Heart left ventricle (tissue), 16 donors: Measurements from ENCODE around the gene CHAT. TPM values are rescaled to one million over a fixed set of nuclear protein-coding genes. Genes with fewer than 3 reads are reported as not detected.

Experiments
- ATAC-seq, 4 donors: fragments of 200-7000 bp; cut with Tn5 transposase; one replicate each; pipeline ENCODE4 v1.9.1; 2020 to 2022; ENCODE audit warnings: moderate library complexity in 4 of 4, mild to moderate bottlenecking in 3 of 4, moderate number of reproducible peaks in 1 of 4
- DNase-seq, 5 donors: peaks; one replicate each; pipeline ENCODE4 v3.0.0-alpha.2; 2020
- H3K27ac ChIP-seq, 12 donors: fragments of 200-600 bp; sonication (generic) in 4 of 12; one replicate each; pipeline versions ENCODE4 v1.5.0 to v1.8.0; 2016 to 2022; ENCODE audit warnings: mild to moderate bottlenecking in 2 of 12
- H3K27me3 ChIP-seq, 9 donors: fragments of 200-600 bp; sonication (generic) in 2 of 9; one replicate each; pipeline versions ENCODE4 v1.5.1 to v1.8.0; 2016 to 2022; ENCODE audit warnings: mild to moderate bottlenecking in 3 of 9
- H3K36me3 ChIP-seq, 9 donors: fragments of 200-600 bp; sonication (generic) in 2 of 9; one replicate each; pipeline versions ENCODE4 v1.5.0 to v1.8.0; 2018 to 2022; ENCODE audit warnings: mild to moderate bottlenecking in 2 of 9
- H3K4me1 ChIP-seq, 12 donors: fragments of 200-600 bp; sonication (generic) in 4 of 12; one replicate each; pipeline versions ENCODE4 v1.5.0 to v1.8.0; 2016 to 2022; ENCODE audit warnings: mild to moderate bottlenecking in 3 of 12
- H3K4me3 ChIP-seq, 12 donors: fragments of 200-600 bp; sonication (generic) in 4 of 12; one replicate each; pipeline versions ENCODE4 v1.5.0 to v1.8.0; 2017 to 2022; ENCODE audit warnings: mild to moderate bottlenecking in 9 of 12, moderate library complexity in 4 of 12
- H3K9me3 ChIP-seq, 12 donors: fragments of 200-600 bp; sonication (generic) in 4 of 12; one replicate each; pipeline versions ENCODE4 v1.5.0 to v1.8.0; 2016 to 2022; ENCODE audit warnings: mild to moderate bottlenecking in 1 of 12
- POLR2A ChIP-seq, 2 donors: fragments of 450-650 bp; IDR thresholded peaks; one replicate each; pipeline ENCODE4 v1.6.1; 2017; ENCODE audit warnings: antibody characterized with exemption in 2 of 2, mild to moderate bottlenecking in 2 of 2, moderate library complexity in 2 of 2
- WGBS, 4 donors: extraction: QIAGEN DNeasy Blood & Tissue Kit in 2 of 4; methylation state at CpG; one replicate each; pipeline versions ENCODE4 v1.1.5 to v1.1.7; 2013 to 2018; 5-methylcytosine and 5-hydroxymethylcytosine counted together
- intact Hi-C, 10 donors: fragments of 100-400 bp; cut with DNase I; formaldehyde crosslinking; loops; one replicate each; pipeline versions ENCODE4 v1.11.1 to v1.14.2; 2022
- polyA plus RNA-seq, 2 donors: library from polyadenylated mRNA; stranded (reverse); fragments of 200-250 nt; gene quantifications; one replicate each; pipeline ENCODE4 v1.2.3, GENCODE V29; 2013
- total RNA-seq, 9 donors: library from RNA; depleted of rRNA in 2 of 9; stranded (reverse); fragments of >200 nt in 2 of 9; fragmentation: NEBNext Ultra II Directional in 3 of 9; extraction: Animal tissue kit (Norgen Biotek cat#: 25700) in 3 of 9; gene quantifications; one replicate each; pipeline versions ENCODE4 v1.1.0 to v1.2.4, GENCODE V29; 2016 to 2023
- TF ChIP-seq, protein P1 (sequence below), 12 donors: fragments of 200-600 bp; sonication (generic) in 4 of 12; IDR thresholded peaks; one replicate each; pipeline versions ENCODE4 v1.5.0 to v1.8.0; 2018 to 2022; ENCODE audit warnings: antibody characterized with exemption in 12 of 12, mild to moderate bottlenecking in 5 of 12
- donor health status: ischemic (EF 13 %, LVEDD 7.1; RV severe dilation, severe dysfunction).
- donor health status: healthy with polysubstance abuse.
- donor health status: DM: no; HTN: yes; CAD: no.
- donor health status: DM: no; HTN: no; CAD: no.
- donor health status: ischemic (EF 25% LVEDD 6.9; RV normal size, moderate dysfunction).
- donor health status: ischemic (EF 25% LVEDD 5.7; RV mildly dilated, moderate dysfunction).
- donor health status: healthy.
- donor health status: DM: yes; HTN: yes; CAD: no.
- donor health status: ischemic (EF 35%, LVEDD 5.7; RV mildly dilated, moderate dysfunction).
- donor health status: nonischemic (EF 11% LVEDD 7.7; RV severe dilation, severe dysfunction).
- donor health status: DM: yes; HTN: yes; CAD: no.
- donor health status: PGD.
- donor health status: ischemic (EF 29% LVEDD 5.4; RV normal size, mild dysfunction).
- donor health status: nonischemic (EF 23%, LVEDD 6.1; RV moderate dilation, normal function).

The CHAT gene
- total and polyA plus RNA-seq, 11 donors: not detected

DNA sequence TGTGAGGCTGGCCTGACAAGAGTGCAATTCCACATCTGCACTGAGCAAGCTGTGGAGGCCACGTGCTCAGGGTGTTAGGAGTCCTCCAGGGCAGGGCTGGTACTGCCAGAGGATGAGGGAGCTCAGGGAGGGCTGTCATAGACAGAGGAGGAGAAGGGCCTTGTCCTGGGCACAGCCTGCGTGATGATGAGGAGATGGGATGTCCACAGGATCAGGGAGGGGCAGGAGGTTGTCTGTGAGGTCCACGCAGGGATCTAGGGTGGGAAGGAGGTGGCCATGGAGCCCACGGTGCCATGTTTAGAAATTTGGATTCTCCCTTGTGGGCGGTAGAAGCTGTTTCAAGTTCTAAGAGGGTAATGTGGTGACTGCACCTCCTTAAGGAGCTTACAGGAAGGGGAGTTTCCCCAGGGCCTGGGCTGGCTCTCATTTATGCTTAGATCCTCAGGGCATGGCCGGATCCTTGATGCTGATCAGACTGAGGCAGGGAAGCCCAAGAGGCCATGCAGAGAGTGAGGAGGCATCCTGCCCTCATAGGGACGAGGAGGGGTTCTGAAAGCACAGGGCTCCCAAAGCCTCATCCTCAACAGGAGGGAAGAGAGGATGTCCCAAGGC lies 30.3 kb downstream of the CHAT start:
- no peak for DNase-seq
- Histone ChIP-seq H3K27me3 (peaks cover 0 to 58% (median 16%) of the 10 kb centered on the region in 9 donors), H3K27ac (no peak overlapping the region), H3K4me1 (no peaks in the 10 kb centered on the region), H3K36me3 (no peaks in the 10 kb centered on the region), H3K9me3 (no peaks in the 10 kb centered on the region), H3K4me3 (no peak overlapping the region)
- no peak for ATAC-seq
- intact Hi-C loops: no loop called here
- TF ChIP-seq, protein P1, sequence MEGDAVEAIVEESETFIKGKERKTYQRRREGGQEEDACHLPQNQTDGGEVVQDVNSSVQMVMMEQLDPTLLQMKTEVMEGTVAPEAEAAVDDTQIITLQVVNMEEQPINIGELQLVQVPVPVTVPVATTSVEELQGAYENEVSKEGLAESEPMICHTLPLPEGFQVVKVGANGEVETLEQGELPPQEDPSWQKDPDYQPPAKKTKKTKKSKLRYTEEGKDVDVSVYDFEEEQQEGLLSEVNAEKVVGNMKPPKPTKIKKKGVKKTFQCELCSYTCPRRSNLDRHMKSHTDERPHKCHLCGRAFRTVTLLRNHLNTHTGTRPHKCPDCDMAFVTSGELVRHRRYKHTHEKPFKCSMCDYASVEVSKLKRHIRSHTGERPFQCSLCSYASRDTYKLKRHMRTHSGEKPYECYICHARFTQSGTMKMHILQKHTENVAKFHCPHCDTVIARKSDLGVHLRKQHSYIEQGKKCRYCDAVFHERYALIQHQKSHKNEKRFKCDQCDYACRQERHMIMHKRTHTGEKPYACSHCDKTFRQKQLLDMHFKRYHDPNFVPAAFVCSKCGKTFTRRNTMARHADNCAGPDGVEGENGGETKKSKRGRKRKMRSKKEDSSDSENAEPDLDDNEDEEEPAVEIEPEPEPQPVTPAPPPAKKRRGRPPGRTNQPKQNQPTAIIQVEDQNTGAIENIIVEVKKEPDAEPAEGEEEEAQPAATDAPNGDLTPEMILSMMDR (IDR thresholded peaks at IDR 0.05): no peak
- TF ChIP-seq POLR2A (IDR thresholded peaks at IDR 0.05): no peak
- WGBS, 4 donors: 69 to 72% (median 70%) methylated on average over 7 of the region's 7 CpGs

DNA sequence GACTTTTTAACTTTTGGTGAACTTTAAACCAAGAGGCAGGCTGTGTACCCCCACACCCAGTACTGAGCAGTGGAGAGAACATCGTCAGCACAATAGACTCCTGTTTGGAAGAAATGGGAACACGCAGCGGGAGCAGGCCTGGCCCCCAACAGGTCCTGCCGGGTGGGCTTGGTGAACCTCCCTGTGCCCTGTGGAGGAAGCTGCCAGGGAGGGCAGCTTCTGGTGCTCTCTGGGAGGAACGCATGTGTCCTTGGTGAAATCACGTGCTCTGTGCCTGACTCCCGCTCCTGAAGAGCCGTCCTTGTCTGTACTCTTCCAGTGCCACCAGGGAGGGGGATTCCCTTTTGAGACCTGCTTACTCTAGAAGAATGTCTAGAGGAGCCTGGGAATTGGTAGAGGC lies 31.6 kb downstream of the CHAT start:
- DNase-seq: no peak
- intact Hi-C loops: no loop called here
- ATAC-seq: no peak
- Histone ChIP-seq H3K27ac (no peak overlapping the region), H3K27me3 (peaks cover 0 to 54% (median 16%) of the 10 kb centered on the region in 9 donors), H3K4me1 (no peaks in the 10 kb centered on the region), H3K36me3 (no peaks in the 10 kb centered on the region), H3K9me3 (no peaks in the 10 kb centered on the region), H3K4me3 (no peak overlapping the region)
- no peak for TF ChIP-seq POLR2A (IDR thresholded peaks at IDR 0.05)
- TF ChIP-seq, protein P1 (IDR thresholded peaks at IDR 0.05): no peak
- 77 to 90% (median 83%) methylated on average over 1 to 8 of the region's 8 CpGs for WGBS, 4 donors

DNA sequence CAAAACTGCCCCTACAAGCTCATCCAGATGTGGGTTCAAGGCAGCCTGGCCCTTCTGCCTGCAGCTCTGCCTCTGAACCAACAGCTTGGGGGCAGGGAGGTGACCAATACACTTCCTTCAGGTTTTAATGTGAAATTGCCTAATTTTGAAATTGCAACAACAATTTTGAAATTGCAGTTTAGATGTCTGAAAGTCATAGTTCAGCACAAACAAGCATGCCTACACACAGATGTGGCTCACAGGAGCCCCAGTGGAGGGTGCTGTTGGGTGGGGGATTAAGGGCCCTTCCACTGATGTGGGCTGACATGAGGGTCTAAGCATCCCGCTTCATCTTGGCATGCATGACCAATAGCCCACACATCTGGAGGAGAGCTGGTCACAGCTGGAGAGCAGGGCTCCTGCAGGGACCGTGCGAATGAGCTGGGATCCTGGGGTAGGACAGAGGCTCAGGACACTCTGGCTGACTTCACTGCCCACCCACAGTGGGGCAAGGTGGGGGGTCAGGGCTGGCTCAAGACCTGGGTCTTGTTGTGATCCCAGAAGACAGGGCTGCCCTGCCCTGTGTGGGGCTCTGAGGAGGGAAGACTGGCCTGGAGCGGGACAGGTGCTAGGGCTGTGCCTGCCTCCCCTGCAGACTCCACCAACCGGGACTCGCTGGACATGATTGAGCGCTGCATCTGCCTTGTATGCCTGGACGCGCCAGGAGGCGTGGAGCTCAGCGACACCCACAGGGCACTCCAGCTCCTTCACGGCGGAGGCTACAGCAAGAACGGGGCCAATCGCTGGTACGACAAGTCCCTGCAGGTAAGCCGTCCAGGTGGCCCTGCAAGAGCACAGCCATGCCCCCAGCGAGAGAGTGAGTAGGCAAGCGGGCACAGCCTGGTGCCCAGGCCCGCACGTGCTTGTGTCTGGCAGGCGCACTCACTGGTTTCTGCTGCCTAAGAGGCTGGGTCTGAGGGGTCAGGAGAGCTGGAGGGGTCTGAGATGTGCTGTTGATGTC lies 32.3 kb downstream of the CHAT start:
- Histone ChIP-seq H3K36me3 (no peaks in the 10 kb centered on the region), H3K9me3 (no peaks in the 10 kb centered on the region), H3K4me1 (no peaks in the 10 kb centered on the region), H3K27me3 (peaks cover 0 to 52% (median 16%) of the 10 kb centered on the region in 9 donors), H3K27ac (no peak overlapping the region), H3K4me3 (no peak overlapping the region)
- TF ChIP-seq, protein P1 (IDR thresholded peaks at IDR 0.05): no peak
- no peak for TF ChIP-seq POLR2A (IDR thresholded peaks at IDR 0.05)
- DNase-seq (no peak), ATAC-seq (no peak)
- intact Hi-C loops: no loop called here
- WGBS, 4 donors: 77 to 88% (median 86%) methylated on average over 5 to 22 of the region's 22 CpGs

DNA sequence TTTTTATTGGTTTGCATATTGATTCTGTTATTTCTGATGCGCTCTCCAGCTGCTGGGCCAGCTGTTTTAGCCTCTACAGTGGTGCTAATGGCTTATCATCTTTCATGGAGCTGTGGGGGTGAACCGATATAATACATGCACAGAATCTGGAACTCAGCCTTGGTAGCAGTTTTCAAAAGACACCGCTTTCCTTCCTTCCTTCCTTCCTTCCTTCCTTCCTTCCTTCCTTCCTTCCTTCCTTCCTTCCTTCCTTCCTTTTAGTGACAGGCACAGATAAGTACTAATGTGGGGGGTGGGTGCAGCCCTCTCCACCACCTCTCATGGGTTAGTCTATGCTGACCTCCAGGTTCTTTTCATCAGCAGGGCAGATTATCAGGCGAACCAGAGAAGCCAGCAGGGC lies 33.7 kb downstream of the CHAT start:
- DNase-seq (no peak), ATAC-seq (no peak)
- intact Hi-C loops: no loop called here
- peaks cover 0 to 55% (median 7%) of the 10 kb centered on the region in 9 donors for H3K27me3 ChIP-seq
- 67 to 74% (median 71%) methylated on average over 4 of the region's 4 CpGs for WGBS, 4 donors
- H3K36me3 ChIP-seq: no peaks in the 10 kb centered on the region
- no peaks in the 10 kb centered on the region for H3K9me3 ChIP-seq
- no peaks in the 10 kb centered on the region for H3K4me1 ChIP-seq
- TF ChIP-seq POLR2A (IDR thresholded peaks at IDR 0.05): no peak
- TF ChIP-seq, protein P1 (IDR thresholded peaks at IDR 0.05): no peak
- H3K27ac ChIP-seq: no peak overlapping the region
- H3K4me3 ChIP-seq: no peak overlapping the region
